Measurements from ENCODE around the gene PRMT5.

Gene PRMT5

DNA sequence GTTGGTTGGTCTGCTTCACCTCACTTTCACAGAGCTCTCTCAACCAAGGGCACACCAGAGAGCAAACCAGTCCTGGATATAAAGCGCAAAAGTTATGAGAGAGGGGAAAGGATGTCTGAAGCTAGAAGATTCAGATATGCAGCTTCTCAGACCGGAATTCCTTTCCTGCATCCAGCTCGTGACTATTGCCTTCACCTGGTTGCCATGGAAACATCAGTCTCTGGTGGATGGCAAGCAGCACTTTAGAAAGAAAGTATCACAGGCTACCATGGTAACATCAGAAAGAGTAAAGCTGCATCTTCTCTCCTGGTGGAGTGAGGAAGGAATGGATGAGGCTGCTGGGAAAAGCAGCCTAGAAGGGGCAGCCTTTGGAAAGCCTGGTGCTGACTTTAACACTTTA is 32.4 kb downstream of the PRMT5 start:
- no peak for DNase-seq (ENCODE audit: low read depth)

DNA sequence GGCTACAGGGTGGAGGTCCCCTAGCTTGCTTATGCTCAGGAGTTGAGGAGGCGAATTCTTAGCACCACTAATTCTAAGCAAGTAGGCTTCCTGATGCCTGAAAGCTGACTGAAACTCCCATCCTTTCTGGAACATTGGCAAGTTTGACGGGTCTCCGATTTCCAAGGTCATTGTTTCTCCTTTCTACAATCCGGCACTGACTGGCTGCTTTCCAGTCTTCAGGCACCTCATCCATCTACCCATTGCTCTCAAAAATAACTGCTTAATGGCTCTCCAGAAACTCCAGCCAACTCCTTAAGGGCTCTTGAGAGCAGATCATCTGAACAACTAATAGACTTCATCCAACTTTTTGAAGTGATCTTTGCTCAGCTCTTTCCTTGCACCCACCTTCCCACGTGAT is 32.8 kb downstream of the PRMT5 start:
- no peak for DNase-seq (ENCODE audit: low read depth)

DNA sequence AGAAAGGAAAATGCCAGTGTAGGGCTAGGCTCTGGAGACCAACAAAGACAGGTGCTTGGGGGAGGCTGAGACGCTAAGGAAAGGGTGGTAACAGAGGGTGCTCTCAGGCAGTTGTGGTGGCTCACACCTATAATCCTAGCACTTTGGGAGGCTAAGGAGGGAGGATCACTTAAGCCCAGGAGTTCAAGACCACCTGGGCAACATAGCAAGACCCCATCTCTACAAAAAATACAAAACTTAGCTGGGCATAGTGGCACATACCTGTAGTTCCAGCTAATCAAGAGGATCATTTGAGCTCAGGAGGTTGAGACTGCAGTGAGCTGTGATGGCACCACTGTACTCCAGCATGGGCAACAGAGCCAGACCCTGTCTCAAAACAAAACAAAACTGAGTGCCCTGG is 33.8 kb downstream of the PRMT5 start:
- DNase-seq (ENCODE audit: low read depth) = no peak

DNA sequence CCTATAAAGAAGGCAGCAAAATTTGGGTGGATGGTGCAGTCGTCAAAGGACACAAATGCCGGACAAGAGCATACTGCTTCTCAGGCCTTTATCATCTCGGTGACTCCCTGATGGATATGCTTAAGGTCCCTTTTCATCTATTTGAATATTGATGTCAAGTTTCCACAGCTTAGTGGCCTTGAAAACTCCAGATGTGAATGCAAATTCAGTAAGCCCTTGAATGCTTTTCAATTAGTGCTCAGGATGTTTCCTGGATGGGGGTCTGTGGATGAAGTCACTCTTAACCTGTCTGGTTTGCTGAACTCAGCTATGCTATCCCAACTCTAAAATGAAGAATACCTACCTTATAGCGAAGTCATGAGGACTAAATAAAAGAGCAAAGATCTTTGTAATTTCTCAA is 35.5 kb downstream of the PRMT5 start:
- no peak for DNase-seq (ENCODE audit: low read depth)

DNA sequence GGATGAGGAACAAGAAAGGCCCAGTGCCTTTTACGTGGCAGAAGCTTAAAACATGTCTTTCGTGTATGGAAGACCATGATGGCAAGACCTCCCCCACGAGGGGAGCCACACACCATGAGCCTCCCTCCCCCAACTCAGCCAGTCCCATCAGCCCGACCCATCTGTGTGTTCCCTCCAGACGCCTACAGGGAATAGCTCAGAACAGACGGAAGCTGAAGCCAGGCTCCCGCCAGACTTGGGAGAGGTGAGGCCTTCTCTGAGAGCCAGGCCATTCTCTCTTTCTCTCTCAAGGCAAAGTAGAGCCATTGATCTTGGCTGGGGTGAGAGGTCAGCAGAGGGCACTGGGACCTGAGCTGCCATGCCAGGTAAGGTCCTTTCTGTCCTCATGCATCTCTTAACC is 36.7 kb downstream of the PRMT5 start:
- DNase-seq (ENCODE audit: low read depth) = no peak

DNA sequence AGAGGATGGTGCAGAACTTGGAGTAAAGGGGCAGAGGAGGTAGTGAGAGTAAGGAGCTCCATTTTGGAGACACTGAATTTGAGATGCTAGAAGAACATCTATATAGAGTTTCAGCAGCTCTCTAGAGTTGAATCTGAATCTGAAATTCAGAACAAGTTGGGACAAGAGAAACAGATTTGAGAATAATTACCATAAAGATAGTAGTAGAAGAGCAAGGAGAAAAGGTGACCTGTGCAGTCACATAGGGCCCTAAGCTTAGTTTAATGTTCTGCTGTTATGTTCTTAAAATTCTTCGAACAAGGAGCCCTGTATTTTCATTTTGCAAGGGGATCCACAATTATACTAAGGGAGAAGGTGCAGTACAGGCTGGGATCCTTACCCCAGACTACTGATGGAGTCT is 38.8 kb downstream of the PRMT5 start:
- no peak for DNase-seq (ENCODE audit: low read depth)

DNA sequence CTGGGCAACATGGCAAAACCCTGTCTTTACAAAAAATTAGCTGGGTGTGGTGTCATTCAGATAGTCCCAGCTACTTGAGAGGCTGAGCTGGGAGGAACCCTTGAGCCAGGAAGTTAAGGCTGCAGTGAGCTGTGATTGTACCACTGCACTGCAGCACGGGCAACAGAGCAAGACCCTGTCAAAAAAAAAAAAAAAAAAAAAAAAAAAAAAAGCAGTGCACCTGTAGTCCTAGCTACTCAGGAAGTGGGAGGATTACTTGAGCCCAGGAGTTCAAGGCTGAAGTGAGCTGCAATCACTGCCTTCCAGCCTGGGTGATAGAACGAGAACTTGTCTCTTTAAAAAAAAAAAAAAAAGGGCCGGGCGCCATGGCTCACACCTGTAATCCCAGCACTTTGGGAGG is 40.5 kb downstream of the PRMT5 start:
- peak; percentile 11 for DNase-seq (ENCODE audit: low read depth)

DNA sequence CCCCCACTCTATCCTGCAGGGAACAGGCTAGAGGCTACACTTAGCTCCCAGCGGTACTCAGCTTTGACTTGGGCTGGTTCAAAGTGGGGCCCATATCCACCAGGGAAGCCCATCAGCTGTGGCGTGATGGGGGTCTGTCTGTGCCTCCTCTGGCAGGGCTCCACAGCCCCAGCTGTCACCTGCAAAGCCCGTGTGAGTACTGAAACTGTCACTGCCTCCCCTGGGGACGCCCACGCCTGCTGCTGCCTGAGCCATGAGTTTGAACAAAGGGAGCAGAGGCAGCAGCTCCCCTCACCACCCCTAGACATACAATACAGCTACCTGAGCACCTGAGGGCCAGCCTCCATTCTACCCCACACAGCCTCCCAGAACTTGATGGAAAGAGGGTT is 41.2 kb downstream of the PRMT5 start:
- DNase-seq (ENCODE audit: low read depth) = no peak

DNA sequence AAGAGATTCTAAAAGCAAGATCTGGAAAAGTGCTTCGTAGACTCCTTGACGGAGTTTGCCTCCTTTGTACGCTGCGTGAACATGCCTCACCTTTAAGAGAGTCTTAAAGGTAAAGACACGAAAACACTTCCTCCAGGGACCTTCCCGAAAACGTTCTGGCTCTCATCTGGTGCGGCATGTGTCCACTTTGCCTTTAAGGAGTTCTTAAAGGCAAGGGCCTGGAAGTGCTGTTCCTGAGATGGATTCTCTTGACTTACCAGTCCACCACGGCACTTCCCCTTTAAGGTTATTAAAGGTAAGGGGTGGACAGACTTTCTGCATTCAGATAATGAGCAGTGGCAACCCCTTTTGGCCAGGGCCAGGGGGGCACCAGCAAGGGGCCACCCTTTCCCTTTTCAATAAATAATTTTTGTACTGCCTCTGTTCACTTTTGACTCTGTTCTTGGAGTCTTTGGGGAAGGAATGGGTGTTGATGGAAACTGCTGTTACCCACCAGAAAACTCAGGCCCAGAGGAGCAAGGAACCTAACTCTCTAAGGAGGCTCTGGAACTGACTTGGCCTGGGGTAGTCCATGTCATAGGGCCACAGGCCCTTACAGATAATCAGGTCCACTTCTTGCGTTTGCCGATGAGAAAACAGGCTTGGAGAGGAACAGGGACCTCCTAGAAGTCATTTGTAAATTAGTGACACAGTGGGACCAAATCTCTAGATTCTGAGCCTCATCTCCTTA is 41.8 kb downstream of the PRMT5 start:
- peak; percentile 55 for DNase-seq (ENCODE audit: low read depth)

DNA sequence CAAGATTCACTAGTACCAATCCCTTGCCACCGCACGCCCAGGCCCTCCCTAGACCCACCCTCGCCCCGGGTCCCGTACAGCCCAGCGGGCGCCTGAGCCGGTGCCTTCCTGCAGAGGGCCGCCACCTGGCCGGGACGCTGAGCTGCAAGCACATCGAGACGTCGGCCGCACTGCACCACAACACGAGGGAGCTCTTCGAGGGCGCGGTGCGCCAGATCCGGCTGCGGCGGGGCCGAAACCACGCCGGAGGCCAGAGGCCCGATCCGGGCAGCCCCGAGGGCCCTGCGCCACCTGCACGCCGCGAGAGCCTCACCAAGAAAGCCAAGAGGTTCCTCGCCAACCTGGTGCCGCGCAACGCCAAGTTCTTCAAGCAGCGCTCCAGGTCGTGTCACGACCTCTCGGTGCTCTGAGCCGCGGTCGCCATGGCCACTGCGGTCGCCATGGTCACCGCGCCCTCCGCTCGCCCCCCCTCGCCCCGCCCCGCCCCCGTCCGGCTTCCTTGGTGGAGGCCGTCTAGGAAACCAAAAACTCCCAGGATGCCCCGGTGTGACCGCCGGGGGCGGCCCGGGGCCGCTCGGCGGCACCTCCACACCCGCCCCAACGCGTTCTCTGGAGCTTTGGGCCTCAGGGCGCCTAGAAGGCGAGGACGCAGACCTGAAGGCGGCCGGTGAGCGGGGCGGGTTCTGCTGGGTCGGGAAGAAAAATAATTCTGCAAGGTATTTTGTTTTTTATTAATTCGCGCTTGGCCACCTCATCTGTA is 42.5 kb downstream of the PRMT5 start:
- DNase-seq (ENCODE audit: low read depth) = peak; percentile 72

DNA sequence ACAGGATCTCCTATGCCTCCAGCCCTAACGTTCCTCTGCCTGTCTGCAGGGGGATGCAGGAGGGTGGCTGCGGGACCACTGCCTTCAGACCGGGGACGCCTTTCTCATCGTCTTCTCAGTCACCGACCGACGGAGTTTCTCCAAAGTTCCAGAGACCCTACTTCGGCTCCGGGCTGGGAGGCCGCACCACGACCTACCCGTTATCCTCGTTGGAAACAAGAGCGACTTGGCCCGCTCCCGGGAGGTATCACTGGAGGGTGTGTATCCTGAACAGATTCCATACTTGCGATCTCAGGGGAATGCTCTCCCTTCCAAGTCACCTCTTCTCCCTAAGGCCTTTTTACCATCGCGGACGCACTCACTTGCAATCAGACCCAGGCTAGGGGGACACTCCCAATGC is 43.2 kb downstream of the PRMT5 start:
- DNase-seq (ENCODE audit: low read depth) = no peak

DNA sequence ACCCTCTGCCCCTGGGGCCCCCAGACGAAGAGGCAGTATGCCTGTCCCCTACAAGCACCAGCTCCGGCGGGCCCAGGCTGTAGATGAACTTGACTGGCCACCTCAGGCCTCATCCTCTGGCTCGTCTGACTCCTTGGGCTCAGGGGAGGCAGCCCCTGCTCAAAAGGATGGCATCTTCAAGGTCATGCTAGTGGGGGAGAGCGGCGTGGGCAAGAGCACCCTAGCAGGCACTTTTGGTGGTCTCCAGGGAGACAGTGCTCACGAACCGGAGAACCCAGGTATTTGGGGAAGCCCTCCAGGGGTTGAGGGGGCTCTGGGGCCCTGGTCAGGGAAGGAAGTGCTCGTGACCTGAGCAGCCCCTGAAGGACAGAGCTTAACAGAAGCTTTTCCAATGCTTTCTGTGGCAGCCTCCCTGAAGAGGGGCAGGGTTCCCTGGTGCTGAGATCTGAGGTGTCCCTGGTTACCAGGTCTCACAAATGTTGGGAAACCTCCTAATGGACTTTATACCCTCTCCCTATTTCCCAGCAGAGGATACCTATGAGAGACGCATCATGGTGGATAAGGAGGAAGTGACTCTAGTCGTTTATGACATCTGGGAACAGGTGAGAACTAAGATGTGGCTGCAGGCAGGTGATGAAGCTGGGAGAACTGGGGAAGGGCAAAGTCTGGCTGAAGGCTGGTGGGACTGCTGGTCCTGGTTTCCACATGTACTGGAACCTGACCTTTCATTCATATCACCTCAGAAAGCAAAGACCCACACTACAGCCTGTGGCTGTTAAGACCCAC is 44.2 kb downstream of the PRMT5 start:
- DNase-seq (ENCODE audit: low read depth) = no peak

DNA sequence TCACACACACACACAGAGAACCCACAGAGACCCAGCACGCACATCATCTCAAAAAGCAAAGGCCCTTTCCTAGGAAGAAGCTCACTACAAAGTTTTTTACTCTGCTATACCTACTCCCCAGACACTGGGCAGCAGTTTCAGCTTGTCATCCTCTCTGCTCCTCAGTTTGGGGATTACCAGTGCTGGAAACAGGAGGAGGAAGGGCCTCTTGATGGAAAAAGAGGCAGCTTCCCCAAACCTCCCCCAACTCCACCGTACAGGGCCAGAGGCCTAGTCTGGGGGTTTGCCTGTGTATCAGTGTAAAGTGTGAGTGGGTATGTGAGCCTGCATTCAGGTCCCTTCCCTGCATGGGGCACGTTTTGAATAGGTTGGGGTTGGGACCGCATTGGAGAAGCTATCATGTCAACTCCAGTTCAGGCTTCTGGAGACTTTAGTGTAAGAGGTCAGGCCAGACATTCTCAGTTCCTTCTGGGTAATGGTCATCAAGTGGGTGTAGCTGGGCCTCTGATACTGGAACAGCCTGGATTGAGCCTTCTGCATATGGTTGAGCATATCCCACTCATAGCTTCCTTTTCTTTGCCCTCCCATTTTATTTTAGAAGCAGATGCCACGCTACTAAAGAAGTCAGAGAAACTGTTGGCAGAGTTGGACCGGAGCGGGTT is 45.0 kb downstream of the PRMT5 start:
- DNase-seq (ENCODE audit: low read depth) = no peak

DNA sequence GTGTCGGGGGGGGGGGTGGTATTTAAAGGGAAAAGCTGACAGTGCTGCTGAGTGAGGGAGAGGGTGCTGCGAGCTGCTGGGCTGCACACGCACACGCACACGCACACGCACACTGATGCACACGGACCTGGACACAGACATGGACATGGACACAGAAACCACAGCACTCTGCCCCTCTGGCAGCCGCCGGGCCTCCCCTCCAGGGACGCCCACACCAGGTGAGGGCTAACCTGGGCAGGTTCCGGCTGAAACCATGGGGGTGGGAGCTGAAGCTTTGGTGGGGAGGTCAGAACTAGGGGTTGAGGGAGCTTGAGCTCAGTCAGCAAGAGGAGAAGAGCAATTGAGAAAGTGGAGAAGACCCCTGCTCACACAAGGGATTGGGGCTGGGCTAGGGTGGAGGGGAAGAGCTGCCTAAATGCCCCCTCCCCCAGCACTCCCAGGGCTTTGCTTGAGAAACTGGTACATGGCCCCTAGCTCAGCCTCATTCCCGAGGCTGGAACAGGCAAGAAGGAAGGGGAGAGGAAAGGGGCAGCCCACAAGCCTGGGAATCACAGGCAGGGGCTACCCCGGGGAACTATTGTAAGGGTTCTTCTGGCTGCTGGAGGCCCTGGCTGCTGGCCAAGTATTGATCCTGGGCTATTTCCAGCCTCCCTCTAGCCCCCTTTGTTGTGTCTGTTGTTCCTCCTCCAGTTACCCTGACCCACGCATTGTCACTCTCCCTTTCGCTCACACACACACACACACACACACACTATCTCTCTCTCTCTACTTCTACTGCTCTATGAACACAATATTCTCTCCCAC is 45.8 kb downstream of the PRMT5 start, which contains the start of gene REM2:
Gene REM2 (plus strand): TSS at position 50 of the 804 bp plus-strand sequence. CDS start 66 bp downstream, at position 116.
- DNase-seq (ENCODE audit: low read depth) = no peak

DNA sequence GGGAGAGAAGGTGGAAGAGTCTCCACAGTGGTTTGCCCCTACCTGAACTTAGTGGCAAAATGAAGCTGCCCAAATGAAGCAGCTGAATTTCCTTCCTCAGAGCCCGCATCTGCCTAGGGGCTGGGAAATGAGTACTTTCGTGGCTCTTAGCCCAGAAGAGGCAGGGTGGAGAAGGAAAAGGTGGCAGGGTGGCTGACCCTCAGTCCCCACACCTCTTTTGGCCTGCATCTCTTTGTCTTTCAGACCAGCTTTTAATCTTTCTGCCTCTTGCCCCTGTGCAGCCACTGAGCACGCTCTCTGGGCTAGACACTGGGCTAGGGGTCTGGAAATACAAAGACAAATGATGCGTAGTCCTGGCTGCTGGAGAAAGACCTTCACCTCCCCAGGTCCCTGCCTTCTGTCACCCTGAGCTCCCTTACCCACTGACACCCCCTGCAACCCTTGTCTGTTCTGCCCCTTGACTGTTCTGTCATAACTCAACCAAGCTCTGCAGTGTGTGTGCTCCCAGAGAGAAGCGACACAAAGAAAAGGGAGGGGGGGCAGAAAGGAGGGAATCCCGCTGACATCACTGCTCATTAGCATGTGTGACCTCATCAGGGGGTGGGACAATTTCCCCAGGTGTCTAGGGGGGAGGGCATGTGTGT is 46.5 kb downstream of the PRMT5 start:
- peak; percentile 25 for DNase-seq (ENCODE audit: low read depth)

DNA sequence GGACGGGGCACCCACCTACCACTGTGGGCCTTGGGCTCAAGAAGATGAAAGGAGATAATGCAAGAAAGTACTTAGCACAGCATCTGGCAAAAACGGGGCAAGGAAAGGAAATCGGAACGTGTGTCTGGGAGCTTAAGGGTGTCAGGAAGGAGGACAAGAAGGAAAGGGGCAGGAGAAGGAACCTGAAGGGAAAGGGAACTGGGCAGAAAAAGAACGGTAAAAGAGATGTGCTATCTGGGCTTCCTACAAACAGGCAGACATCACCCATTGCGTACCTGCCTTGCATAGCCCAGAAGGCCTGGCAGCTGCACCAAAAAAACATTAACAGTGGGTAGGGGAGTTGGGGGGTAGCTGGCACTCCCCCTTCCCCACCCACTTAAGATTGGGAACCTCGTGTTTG is 47.1 kb downstream of the PRMT5 start:
- DNase-seq (ENCODE audit: low read depth) = no peak

DNA sequence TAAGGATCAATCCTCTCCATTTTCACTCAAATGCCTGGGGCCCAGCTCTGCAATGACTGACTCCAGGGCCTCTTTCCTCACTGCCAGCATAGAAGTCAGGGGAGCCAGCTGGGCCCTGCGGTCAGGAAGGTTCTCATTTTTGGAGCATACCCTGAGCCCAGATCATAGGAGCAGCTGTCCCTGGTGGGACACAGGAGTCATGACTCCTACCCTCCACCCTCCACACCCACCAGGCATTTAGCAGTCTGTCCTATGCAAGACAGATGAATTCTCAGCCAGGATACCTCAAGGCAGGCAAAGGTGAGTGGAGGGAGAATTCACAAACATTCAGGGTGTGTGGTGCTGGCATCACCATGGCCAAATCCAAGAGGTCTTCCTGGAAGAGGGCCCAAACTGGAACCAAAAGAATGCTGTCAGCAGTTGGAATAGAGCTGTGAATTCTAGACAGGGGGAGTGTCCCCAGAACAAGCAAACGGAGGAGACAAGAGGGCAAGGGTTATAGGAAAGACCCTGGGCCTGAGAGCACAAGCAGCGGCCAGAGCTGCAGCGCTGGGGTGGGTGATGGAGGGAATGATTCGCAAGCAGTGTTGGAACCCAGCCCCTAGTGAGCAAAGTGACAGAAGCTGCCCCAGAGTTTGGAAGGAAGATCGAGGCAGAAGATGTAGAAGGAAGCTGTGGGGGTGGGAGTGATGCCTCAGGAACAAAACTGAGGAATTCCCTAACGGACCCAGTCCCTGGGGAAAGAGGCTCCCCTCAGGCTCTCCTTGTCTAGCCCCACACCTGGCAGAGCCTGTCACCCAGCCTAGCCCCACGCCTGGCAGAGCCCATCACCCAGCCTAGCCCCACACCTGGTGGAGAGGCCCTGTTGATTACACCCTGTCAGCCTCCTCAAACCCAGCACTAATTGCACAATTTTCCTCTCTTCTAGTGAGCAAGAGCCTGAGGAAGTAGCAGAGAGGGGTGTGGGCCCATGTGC is 50.6 kb downstream of the PRMT5 start:
- DNase-seq (ENCODE audit: low read depth) = no peak

DNA sequence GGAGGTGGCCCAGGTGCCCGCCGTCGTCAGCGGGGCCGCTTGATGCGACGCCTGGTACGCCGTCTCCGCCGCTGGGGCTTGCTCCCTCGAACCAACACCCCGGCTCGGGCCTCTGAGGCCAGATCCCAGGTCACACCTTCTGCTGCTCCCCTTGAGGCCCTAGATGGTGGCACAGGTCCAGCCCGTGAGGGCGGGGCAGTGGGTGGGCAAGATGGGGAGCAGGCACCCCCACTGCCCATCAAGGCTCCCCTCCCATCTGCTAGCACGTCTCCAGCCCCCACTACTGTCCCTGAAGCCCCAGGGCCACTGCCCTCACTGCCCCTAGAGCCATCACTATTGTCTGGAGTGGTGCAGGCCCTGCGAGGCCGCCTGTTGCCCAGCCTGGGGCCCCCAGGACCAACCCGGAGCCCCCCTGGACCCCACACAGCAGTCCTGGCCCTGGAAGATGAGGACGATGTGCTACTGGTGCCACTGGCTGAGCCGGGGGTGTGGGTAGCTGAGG is 52.1 kb downstream of the PRMT5 start:
- DNase-seq (ENCODE audit: low read depth) = no peak

DNA sequence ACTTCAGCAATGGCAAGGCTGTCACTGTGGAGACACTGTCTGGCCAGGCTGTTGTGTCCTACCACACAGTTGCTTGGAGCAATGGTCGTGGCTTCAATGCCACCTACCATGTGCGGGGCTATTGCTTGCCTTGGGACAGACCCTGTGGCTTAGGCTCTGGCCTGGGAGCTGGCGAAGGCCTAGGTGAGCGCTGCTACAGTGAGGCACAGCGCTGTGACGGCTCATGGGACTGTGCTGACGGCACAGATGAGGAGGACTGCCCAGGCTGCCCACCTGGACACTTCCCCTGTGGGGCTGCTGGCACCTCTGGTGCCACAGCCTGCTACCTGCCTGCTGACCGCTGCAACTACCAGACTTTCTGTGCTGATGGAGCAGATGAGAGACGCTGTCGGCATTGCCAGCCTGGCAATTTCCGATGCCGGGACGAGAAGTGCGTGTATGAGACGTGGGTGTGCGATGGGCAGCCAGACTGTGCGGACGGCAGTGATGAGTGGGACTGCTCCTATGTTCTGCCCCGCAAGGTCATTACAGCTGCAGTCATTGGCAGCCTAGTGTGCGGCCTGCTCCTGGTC is 53.3 kb downstream of the PRMT5 start:
- DNase-seq (ENCODE audit: low read depth) = no peak
